ENCODE results near the gene KCNK4. TPM values are rescaled to one million over a fixed set of nuclear protein-coding genes. Genes with fewer than 3 reads are reported as not detected.

KCNK4 gene
- total RNA-seq, 1 experiment from 2014 or later, result not detected

GRCh38 chr11:64268025-64268892, 22.8 kb upstream of the KCNK4 start:
- DNase-seq (ENCODE audit: low read depth), result peak; percentile 30

- DNase-seq (ENCODE audit: low read depth), result peak; percentile 59
Observed at GRCh38 chr11:64268893-64269539, 22.1 kb upstream of the KCNK4 start.

GRCh38 chr11:64269540-64270220, 21.4 kb upstream of the KCNK4 start:
- peak; percentile 100 for DNase-seq (ENCODE audit: low read depth)

- DNase-seq (ENCODE audit: low read depth), result no peak
Observed at GRCh38 chr11:64275031-64275800, 15.9 kb upstream of the KCNK4 start.

- no peak for DNase-seq (ENCODE audit: low read depth)
Observed at GRCh38 chr11:64275841-64276240, 15.3 kb upstream of the KCNK4 start.

- no peak for DNase-seq (ENCODE audit: low read depth)
Observed at GRCh38 chr11:64276653-64277431, 14.3 kb upstream of the KCNK4 start.

- no peak for DNase-seq (ENCODE audit: low read depth)
Observed at GRCh38 chr11:64278576-64279190, 12.4 kb upstream of the KCNK4 start.

- no peak for DNase-seq (ENCODE audit: low read depth)
Observed at GRCh38 chr11:64281957-64282770, 8.9 kb upstream of the KCNK4 start.

- DNase-seq (ENCODE audit: low read depth), result no peak
Observed at GRCh38 chr11:64283092-64283491, 8.0 kb upstream of the KCNK4 start.

GRCh38 chr11:64284048-64284961, 6.8 kb upstream of the KCNK4 start, which contains the start of gene BAD:
TSS of gene BAD (minus strand) at chr11:64284665. CDS start at chr11:64284368, 297 bp downstream.
- peak; percentile 86 for DNase-seq (ENCODE audit: low read depth)

- DNase-seq (ENCODE audit: low read depth), result peak; percentile 56
Observed at GRCh38 chr11:64284962-64285884, 5.9 kb upstream of the KCNK4 start, which contains the start of gene GPR137. TSS of gene GPR137 (plus strand) at chr11:64285848. CDS start at chr11:64286525, 677 bp downstream.

GRCh38 chr11:64285885-64286800, 5.0 kb upstream of the KCNK4 start:
- DNase-seq (ENCODE audit: low read depth), result peak; percentile 19

GRCh38 chr11:64286801-64287159, 4.3 kb upstream of the KCNK4 start:
- no peak for DNase-seq (ENCODE audit: low read depth)

GRCh38 chr11:64287676-64288352, 3.3 kb upstream of the KCNK4 start:
- no peak for DNase-seq (ENCODE audit: low read depth)

GRCh38 chr11:64288353-64288750, 2.8 kb upstream of the KCNK4 start:
- no peak for DNase-seq (ENCODE audit: low read depth)
